Keratinocyte (primary cell): ENCODE data around the gene TMEM132D. TPM values are rescaled to one million over a fixed set of nuclear protein-coding genes. Genes with fewer than 3 reads are reported as not detected.

Source experiments
- DNase-seq: peaks from one replicate; pipeline ENCODE4 v3.0.0-alpha.2; 2011; ENCODE audit warnings: low read depth, missing footprints, low spot score
- FAIRE-seq: peaks from 2 replicates; lab custom pipeline; 2011; peaks lifted over from hg19 to GRCh38; lab: Jason Lieb, UNC
- H2AFZ ChIP-seq: 2 replicates; pipeline ENCODE4 v1.6.0; 2012; ENCODE audit warnings: low read length, control low read depth, inconsistent platforms; ENCODE audit not compliant: control insufficient read depth
- H3K27ac ChIP-seq: 2 replicates; pipeline ENCODE4 v1.5.1; 2011; ENCODE audit warnings: low read length; ENCODE audit not compliant: control insufficient read depth, insufficient read depth
- H3K27me3 ChIP-seq: 3 replicates; pipeline ENCODE4 v1.6.0; 2011; ENCODE audit warnings: low read length; ENCODE audit not compliant: control insufficient read depth, insufficient read depth; ENCODE audit errors: extremely low read depth
- H3K36me3 ChIP-seq, 2 experiments: 2 replicates in 1 of 2; 3 replicates in 1 of 2; pipeline ENCODE4 v1.5.1; 2011; ENCODE audit warnings: low read length in 2 of 2, mild to moderate bottlenecking in 1 of 2; ENCODE audit not compliant: control insufficient read depth in 2 of 2, insufficient read depth in 2 of 2; ENCODE audit errors: extremely low read depth in 1 of 2
- H3K4me1 ChIP-seq: 3 replicates; pipeline ENCODE4 v1.5.1; 2011; ENCODE audit warnings: low read length; ENCODE audit not compliant: control insufficient read depth, insufficient read depth; ENCODE audit errors: extremely low read depth
- H3K4me2 ChIP-seq: 3 replicates; pipeline ENCODE4 v1.6.0; 2011; ENCODE audit warnings: low read depth, low read length; ENCODE audit not compliant: control insufficient read depth, insufficient read depth; ENCODE audit errors: extremely low read depth
- H3K4me3 ChIP-seq, 3 experiments: fragments of 200-600 bp in 1 of 3; sonication (generic) in 1 of 3; 2 replicates in 2 of 3; 3 replicates in 1 of 3; pipeline ENCODE4 v1.5.1; 2011 to 2016; ENCODE audit warnings: low read length in 3 of 3, mild to moderate bottlenecking in 3 of 3, control low read depth in 2 of 3, inconsistent platforms in 1 of 3, low read depth in 1 of 3, mixed read lengths in 1 of 3, mixed run types in 1 of 3, moderate library complexity in 1 of 3; ENCODE audit not compliant: control insufficient read depth in 2 of 3, insufficient read depth in 2 of 3; ENCODE audit errors: extremely low read depth in 1 of 3
- H3K79me2 ChIP-seq: 2 replicates; pipeline ENCODE4 v1.6.0; 2012; ENCODE audit warnings: low read length; ENCODE audit not compliant: control insufficient read depth, insufficient read depth
- H3K9ac ChIP-seq: 3 replicates; pipeline ENCODE4 v1.6.0; 2011; ENCODE audit warnings: low read length; ENCODE audit not compliant: control insufficient read depth, insufficient read depth; ENCODE audit errors: extremely low read depth
- H3K9me1 ChIP-seq: 3 replicates; pipeline ENCODE4 v1.6.0; 2011; ENCODE audit warnings: low read length; ENCODE audit not compliant: control insufficient read depth, insufficient read depth; ENCODE audit errors: extremely low read depth
- H3K9me3 ChIP-seq: 2 replicates; pipeline ENCODE4 v1.5.1; 2012; ENCODE audit warnings: low read depth, low read length; ENCODE audit not compliant: control insufficient read depth
- H4K20me1 ChIP-seq: 3 replicates; pipeline ENCODE4 v1.6.0; 2011; ENCODE audit warnings: low read length; ENCODE audit not compliant: control insufficient read depth, insufficient read depth; ENCODE audit errors: extremely low read depth
- CTCF ChIP-seq, 3 experiments: IDR thresholded peaks in 1 of 3; conservative IDR thresholded peaks in 1 of 3; optimal IDR thresholded peaks in 1 of 3; 2 replicates in 2 of 3; 3 replicates in 1 of 3; pipeline versions ENCODE3 to v1.5.1; 2011; ENCODE audit warnings: low read length in 3 of 3, mild to moderate bottlenecking in 3 of 3, moderate library complexity in 2 of 3, control low read depth in 1 of 3, inconsistent platforms in 1 of 3; ENCODE audit not compliant: insufficient read depth in 2 of 3; ENCODE audit errors: extremely low read depth in 1 of 3
- EZH2 ChIP-seq: IDR thresholded peaks from one replicate; pipeline ENCODE4 v1.6.1; 2012; ENCODE audit warnings: inconsistent platforms, mild to moderate bottlenecking, low read length, moderate library complexity
- dilution Hi-C: fragments of 300-500 bp; cut with MboI; formaldehyde crosslinking; loops from one replicate; pipeline ENCODE4 v1.7.0; 2020; ENCODE audit warnings: low sequenced_read_pairs; ENCODE audit not compliant: extremely low pct_ligation_motif_present
- polyA plus RNA-seq, 5 experiments: library from polyadenylated mRNA; depleted of rRNA in 3 of 5; stranded (reverse) in 3 of 5; stranded (forward) in 1 of 5; unstranded in 1 of 5; fragments of >200 nt; gene quantifications; 1 replicate in 1 of 5; 2 replicates in 3 of 5; 3 replicates in 1 of 5; pipeline versions ENCODE4 v1.2.1 to v1.2.3, GENCODE V29; 2011 to 2012; ENCODE audit warnings: missing spikeins in 2 of 5, low read depth in 1 of 5, low replicate concordance in 1 of 5

Gene TMEM132D
- polyA plus RNA-seq, 1 donor (not counting 4 experiments of a cell fraction or from before 2014, with no cell fraction given) = not detected

DNA sequence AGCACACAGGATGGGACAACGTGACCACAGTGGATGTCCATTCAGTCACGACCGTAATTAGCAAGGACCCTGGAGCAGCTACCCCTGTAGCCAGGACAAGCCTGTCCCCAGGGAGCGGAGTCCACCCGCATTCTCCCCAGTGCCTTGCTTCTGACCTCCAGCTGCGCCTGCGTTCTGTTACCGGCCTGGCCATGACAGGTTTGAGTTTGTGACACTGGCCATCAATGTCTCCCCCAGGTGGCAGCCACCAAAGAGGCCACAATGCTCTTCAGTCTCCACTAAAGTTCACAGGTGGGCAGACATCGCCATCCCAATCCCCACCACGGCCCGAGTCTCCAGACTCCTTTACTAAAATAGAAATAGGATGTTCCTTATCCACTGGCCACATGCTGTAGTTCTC is 96.7 kb downstream of the TMEM132D start:
- Histone ChIP-seq H3K4me1 (no peaks in the 10 kb centered on the region), H3K27ac (no peak overlapping the region), H3K79me2 (no peaks in the 10 kb centered on the region), H3K9me3 (peaks cover 4% of the 10 kb centered on the region), H3K27me3 (no peaks in the 10 kb centered on the region), H3K36me3 (no peaks in the 10 kb centered on the region), H3K9ac (no peak overlapping the region), H3K4me3 (no peak overlapping the region), H3K4me2 (no peak overlapping the region), H4K20me1 (no peaks in the 10 kb centered on the region), H2AFZ (no peak overlapping the region), H3K9me1 (no peaks in the 10 kb centered on the region)
- dilution Hi-C loops = no loop called here
- no peak for FAIRE-seq
- no peak for TF ChIP-seq CTCF (optimal IDR thresholded peaks at IDR 0.05 in 1 of 3, IDR thresholded peaks at IDR 0.05 in 1 of 3, conservative IDR thresholded peaks at IDR 0.05 in 1 of 3; ENCODE audit: extremely low read depth in 1 of 3, insufficient read depth in 2 of 3, low read length in 3 of 3)
- TF ChIP-seq EZH2 = no peak
- DNase-seq = no peak

- Histone ChIP-seq H3K9me3 (peaks cover 2% of the 10 kb centered on the region), H3K9me1 (no peaks in the 10 kb centered on the region)
- no peak for FAIRE-seq
These were observed 112.4 kb downstream of the TMEM132D start for GRCh38 chr12:129791396-129791795.

More at GRCh38 chr12:129791396-129791795, 112.4 kb downstream of the TMEM132D start:
- Histone ChIP-seq H2AFZ (no peak overlapping the region), H3K27me3 (no peaks in the 10 kb centered on the region), H3K9ac (no peak overlapping the region), H4K20me1 (no peaks in the 10 kb centered on the region), H3K79me2 (no peaks in the 10 kb centered on the region), H3K4me3 (no peak overlapping the region), H3K4me1 (no peaks in the 10 kb centered on the region), H3K4me2 (no peak overlapping the region), H3K27ac (no peak overlapping the region), H3K36me3 (no peaks in the 10 kb centered on the region)
- TF ChIP-seq EZH2 (no peak), CTCF (optimal IDR thresholded peaks at IDR 0.05 in 1 of 3, IDR thresholded peaks at IDR 0.05 in 1 of 3, conservative IDR thresholded peaks at IDR 0.05 in 1 of 3; ENCODE audit: extremely low read depth in 1 of 3, insufficient read depth in 2 of 3, low read length in 3 of 3) (no peak)
- dilution Hi-C loops = no loop called here
- no peak for DNase-seq
